K562 (cell line): ENCODE results near the gene HTR4. TPM values are rescaled to one million over a fixed set of nuclear protein-coding genes. Genes with fewer than 3 reads are reported as not detected.

Experiments
- AFF4 ChIP-seq: sonication (generic); formaldehyde crosslinking; IDR thresholded peaks from 2 replicates; pipeline ENCODE4 v1.8.0; 2023; ENCODE audit warnings: mild to moderate bottlenecking, missing genetic modification reagents
- ARHGAP35 ChIP-seq: fragments of 450-650 bp; IDR thresholded peaks from 2 replicates; pipeline ENCODE4 v1.6.1; 2018; ENCODE audit not compliant: partially characterized antibody
- CBFA2T2 ChIP-seq: fragments of 450-650 bp; conservative IDR thresholded peaks from 2 replicates; pipeline ENCODE4 v1.6.1; 2017; ENCODE audit warnings: mild to moderate bottlenecking
- CHCHD3 ChIP-seq: fragments of 250-450 bp; sonication (Bioruptor Pico); IDR thresholded peaks from 2 replicates; pipeline ENCODE4 v2.1.2; 2022; ENCODE audit warnings: mild to moderate bottlenecking
- CREBBP ChIP-seq: IDR thresholded peaks from one replicate; pipeline ENCODE4 v1.6.1; 2012; ENCODE audit warnings: low read depth, mild to moderate bottlenecking, control low read depth, inconsistent platforms, low read length
- EWSR1 ChIP-seq: fragments of 450-650 bp; IDR thresholded peaks from 2 replicates; pipeline ENCODE4 v1.6.1; 2018; ENCODE audit warnings: borderline replicate concordance, mild to moderate bottlenecking, low read depth, moderate library complexity; ENCODE audit not compliant: partially characterized antibody
- GTF2F1 ChIP-seq: IDR thresholded peaks from 2 replicates; pipeline ENCODE4 v1.6.1; 2011; ENCODE audit warnings: low read depth, low read length, improper control_type of control experiment
- REST ChIP-seq, 2 experiments: fragments of 450-650 bp; formaldehyde crosslinking in 1 of 2; IDR thresholded peaks; 2 replicates each; pipeline versions ENCODE4 v1.4.0 to v1.6.1; 2014 to 2020; ENCODE audit warnings: mild to moderate bottlenecking in 2 of 2, borderline replicate concordance in 1 of 2, low read depth in 1 of 2
- SMAD4 ChIP-seq: fragments of 250-450 bp; sonication (Bioruptor Pico); conservative IDR thresholded peaks from 2 replicates; pipeline ENCODE4 v1.8.0; 2021; ENCODE audit warnings: inconsistent platforms, mild to moderate bottlenecking, moderate library complexity
- TAF7 ChIP-seq: fragments of 450-650 bp; IDR thresholded peaks from 2 replicates; pipeline ENCODE4 v1.6.1; 2016; ENCODE audit warnings: missing genetic modification characterization, missing compliant biosample characterization
- TEAD4 ChIP-seq, 2 experiments: sonication (generic) in 1 of 2; formaldehyde crosslinking in 1 of 2; IDR thresholded peaks; 2 replicates each; pipeline versions ENCODE4 v1.6.1 to v1.8.0; 2012 to 2022; ENCODE audit warnings: borderline replicate concordance in 1 of 2, inconsistent platforms in 1 of 2, low read length in 1 of 2, mild to moderate bottlenecking in 1 of 2, missing genetic modification reagents in 1 of 2
- ZNF212 ChIP-seq: fragments of 450-650 bp; formaldehyde crosslinking; IDR thresholded peaks from 2 replicates; pipeline ENCODE4 v1.4.0; 2020; ENCODE audit warnings: mild to moderate bottlenecking
- polyA plus RNA-seq, 8 experiments: library from polyadenylated mRNA; depleted of rRNA in 4 of 8; stranded (reverse) in 5 of 8; unstranded in 3 of 8; fragments of >200 nt; fragmentation: Nextera tagmentation in 2 of 8; fragmentation: Illumina TruSeq in 1 of 8; extraction: Ambion mirVana in 2 of 8; extraction: Trizol in 1 of 8; gene quantifications; 2 replicates each; pipeline versions ENCODE4 v1.2.1 to v1.2.3, GENCODE V29; 2011 to 2014; ENCODE audit warnings: inconsistent platforms in 1 of 8, missing spikeins in 1 of 8
- total RNA-seq, 7 experiments: library from RNA; depleted of rRNA in 6 of 7; stranded (reverse); fragments of >200 nt in 6 of 7; fragmentation: Illumina TruSeq in 2 of 7; extraction: Trizol in 2 of 7; gene quantifications; 2 replicates each; pipeline versions ENCODE4 v1.2.1 to v1.2.3, GENCODE V29; 2011 to 2021; ENCODE audit warnings: low replicate concordance in 1 of 7
- TF ChIP-seq, protein P1 (sequence below): conservative IDR thresholded peaks from 2 replicates; pipeline ENCODE4 v1.6.1; 2011; ENCODE audit warnings: low read depth, mild to moderate bottlenecking, low read length; ENCODE audit not compliant: control insufficient read depth

Gene HTR4
- total and polyA plus RNA-seq, 9 of the 15 experiments (the other 6 are each of a cell fraction or from before 2014, with no cell fraction given) = 0.13 TPM; not detected in 8

- TF ChIP-seq SMAD4 (CRISPR knock-in tag) (no peak), CHCHD3 (CRISPR knock-in tag) (no peak), REST (IDR thresholded peaks at IDR 0.05; ENCODE audit: borderline replicate concordance) (no peak), REST (CRISPR knock-in tag; IDR thresholded peaks at IDR 0.05; ENCODE audit: low read depth) (no peak), GTF2F1 (no peak), ZNF212 (CRISPR knock-in tag) (0 out of 2 replicates have a peak, but pooled peaks have one; percentile 19), TAF7 (tag) (no peak), EWSR1 (no peak), CREBBP (no peak), AFF4 (CRISPR knock-in tag) (no peak), TEAD4 (IDR thresholded peaks at IDR 0.05; ENCODE audit: low read length) (peak; percentile 77), TEAD4 (CRISPR knock-in tag; IDR thresholded peaks at IDR 0.05; ENCODE audit: borderline replicate concordance) (no peak), CBFA2T2 (peak; percentile 69), ARHGAP35 (no peak)
- TF ChIP-seq, protein P1, sequence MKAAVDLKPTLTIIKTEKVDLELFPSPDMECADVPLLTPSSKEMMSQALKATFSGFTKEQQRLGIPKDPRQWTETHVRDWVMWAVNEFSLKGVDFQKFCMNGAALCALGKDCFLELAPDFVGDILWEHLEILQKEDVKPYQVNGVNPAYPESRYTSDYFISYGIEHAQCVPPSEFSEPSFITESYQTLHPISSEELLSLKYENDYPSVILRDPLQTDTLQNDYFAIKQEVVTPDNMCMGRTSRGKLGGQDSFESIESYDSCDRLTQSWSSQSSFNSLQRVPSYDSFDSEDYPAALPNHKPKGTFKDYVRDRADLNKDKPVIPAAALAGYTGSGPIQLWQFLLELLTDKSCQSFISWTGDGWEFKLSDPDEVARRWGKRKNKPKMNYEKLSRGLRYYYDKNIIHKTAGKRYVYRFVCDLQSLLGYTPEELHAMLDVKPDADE = no peak
These were observed 80.2 kb downstream of the HTR4 start (continued) for GRCh38 chr5:148574167-148574566.
